ENCODE measurements around the gene ABCB7. TPM values are rescaled to one million over a fixed set of nuclear protein-coding genes. Genes with fewer than 3 reads are reported as not detected.

Gene ABCB7
- total RNA-seq, 4 donors from 2014 or later, result 47.1 to 91.2 (median 54.6) TPM

DNA sequence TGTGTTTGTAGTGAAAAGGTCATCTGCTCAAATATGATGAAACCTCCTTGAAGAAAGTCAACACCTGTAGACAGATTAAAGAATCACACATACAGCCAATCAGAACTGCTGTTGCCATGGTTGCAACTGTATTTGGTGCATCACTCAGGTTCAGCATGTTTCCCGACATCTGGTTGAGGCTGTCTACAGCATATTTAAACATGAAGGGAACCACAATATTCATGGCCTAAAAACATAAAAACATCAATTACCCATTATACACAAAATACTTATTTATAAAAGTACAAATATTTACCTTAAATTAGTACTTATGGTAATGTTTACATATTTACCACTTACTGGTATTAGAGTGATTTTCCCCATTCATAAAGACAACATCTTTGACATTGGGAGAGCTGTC, 79.7 kb downstream of the ABCB7 start:
- in situ Hi-C loops (cut with MboI; ENCODE audit: low sequenced_read_pairs in 4 of 4), result no loop called here
- no peak for DNase-seq

DNA sequence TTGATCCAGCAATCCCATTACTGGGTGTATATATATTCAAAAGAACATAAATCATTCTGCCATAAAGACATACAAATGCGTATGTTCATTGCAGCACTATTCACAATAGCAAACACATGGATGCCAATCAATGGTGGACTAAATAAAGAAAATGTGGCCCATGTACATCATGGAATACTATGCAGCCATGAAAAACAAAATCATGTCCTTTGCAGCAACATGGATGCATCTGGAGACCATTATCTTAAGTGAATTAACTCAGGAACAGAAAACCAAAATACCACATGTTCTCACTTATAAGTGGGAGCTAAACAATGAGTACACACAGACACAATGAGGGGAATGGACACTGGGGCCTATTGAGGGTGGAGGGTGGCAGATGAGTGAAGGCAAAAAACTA, 81.6 kb downstream of the ABCB7 start:
- no peak for TF ChIP-seq POLR2A (IDR thresholded peaks at IDR 0.05)
- TF ChIP-seq, protein P1, sequence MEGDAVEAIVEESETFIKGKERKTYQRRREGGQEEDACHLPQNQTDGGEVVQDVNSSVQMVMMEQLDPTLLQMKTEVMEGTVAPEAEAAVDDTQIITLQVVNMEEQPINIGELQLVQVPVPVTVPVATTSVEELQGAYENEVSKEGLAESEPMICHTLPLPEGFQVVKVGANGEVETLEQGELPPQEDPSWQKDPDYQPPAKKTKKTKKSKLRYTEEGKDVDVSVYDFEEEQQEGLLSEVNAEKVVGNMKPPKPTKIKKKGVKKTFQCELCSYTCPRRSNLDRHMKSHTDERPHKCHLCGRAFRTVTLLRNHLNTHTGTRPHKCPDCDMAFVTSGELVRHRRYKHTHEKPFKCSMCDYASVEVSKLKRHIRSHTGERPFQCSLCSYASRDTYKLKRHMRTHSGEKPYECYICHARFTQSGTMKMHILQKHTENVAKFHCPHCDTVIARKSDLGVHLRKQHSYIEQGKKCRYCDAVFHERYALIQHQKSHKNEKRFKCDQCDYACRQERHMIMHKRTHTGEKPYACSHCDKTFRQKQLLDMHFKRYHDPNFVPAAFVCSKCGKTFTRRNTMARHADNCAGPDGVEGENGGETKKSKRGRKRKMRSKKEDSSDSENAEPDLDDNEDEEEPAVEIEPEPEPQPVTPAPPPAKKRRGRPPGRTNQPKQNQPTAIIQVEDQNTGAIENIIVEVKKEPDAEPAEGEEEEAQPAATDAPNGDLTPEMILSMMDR (IDR thresholded peaks at IDR 0.05 in 4 of 5, conservative IDR thresholded peaks at IDR 0.05 in 1 of 5), result no peak
- DNase-seq (no peak), ATAC-seq (no peak)
- in situ Hi-C loops (cut with MboI; ENCODE audit: low sequenced_read_pairs in 4 of 4), result no loop called here
- Histone ChIP-seq H3K27me3 (no peaks in the 10 kb centered on the region), H3K4me3 (no peak overlapping the region), H3K9me3 (no peaks in the 10 kb centered on the region), H3K4me1 (no peaks in the 10 kb centered on the region), H3K27ac (no peak overlapping the region), H3K36me3 (peaks cover 0 to 7% of the 10 kb centered on the region in 2 donors)
- intact Hi-C loops (cut with DNase I; ENCODE audit: low total_unique reads), result no loop called here

More for the DNA sequence above, 79.7 kb downstream of the ABCB7 start:
- Histone ChIP-seq H3K36me3 (no peaks in the 10 kb centered on the region), H3K9me3 (no peaks in the 10 kb centered on the region), H3K27me3 (no peaks in the 10 kb centered on the region), H3K4me3 (no peak overlapping the region), H3K4me1 (no peaks in the 10 kb centered on the region), H3K27ac (no peak overlapping the region)
- no peak for TF ChIP-seq POLR2A (IDR thresholded peaks at IDR 0.05)
- TF ChIP-seq, protein P1 (IDR thresholded peaks at IDR 0.05 in 4 of 5, conservative IDR thresholded peaks at IDR 0.05 in 1 of 5), result no peak
- intact Hi-C loops (cut with DNase I; ENCODE audit: low total_unique reads), result no loop called here
- no peak for ATAC-seq

DNA sequence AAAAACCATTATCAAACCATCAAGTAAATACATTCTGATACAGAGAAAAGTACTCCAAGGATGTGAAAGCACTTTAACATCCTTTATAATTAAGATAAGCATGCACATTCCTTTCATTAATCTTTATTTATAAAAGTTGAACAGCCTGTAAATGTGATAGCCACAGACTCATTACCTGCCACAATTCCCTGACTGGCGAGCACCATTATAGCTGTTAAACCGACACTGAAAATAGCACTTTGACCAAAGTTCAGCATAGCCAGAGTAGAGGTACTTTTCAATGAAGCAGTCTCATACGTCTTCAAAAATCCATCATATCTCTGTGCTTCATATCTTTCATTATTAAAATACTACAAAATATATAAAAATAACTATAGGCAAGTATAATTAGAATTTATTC, 84.7 kb downstream of the ABCB7 start:
- intact Hi-C loops (cut with DNase I; ENCODE audit: low total_unique reads) (no loop called here), in situ Hi-C loops (cut with MboI; ENCODE audit: low sequenced_read_pairs in 4 of 4) (no loop called here)
- Histone ChIP-seq H3K9me3 (no peaks in the 10 kb centered on the region), H3K4me1 (no peaks in the 10 kb centered on the region), H3K27me3 (no peaks in the 10 kb centered on the region), H3K36me3 (peaks cover 0 to 7% of the 10 kb centered on the region in 2 donors), H3K4me3 (no peak overlapping the region), H3K27ac (no peak overlapping the region)
- TF ChIP-seq POLR2A (IDR thresholded peaks at IDR 0.05), result no peak
- TF ChIP-seq, protein P1 (IDR thresholded peaks at IDR 0.05 in 4 of 5, conservative IDR thresholded peaks at IDR 0.05 in 1 of 5), result no peak
- ATAC-seq, result no peak
- DNase-seq, result no peak

DNA sequence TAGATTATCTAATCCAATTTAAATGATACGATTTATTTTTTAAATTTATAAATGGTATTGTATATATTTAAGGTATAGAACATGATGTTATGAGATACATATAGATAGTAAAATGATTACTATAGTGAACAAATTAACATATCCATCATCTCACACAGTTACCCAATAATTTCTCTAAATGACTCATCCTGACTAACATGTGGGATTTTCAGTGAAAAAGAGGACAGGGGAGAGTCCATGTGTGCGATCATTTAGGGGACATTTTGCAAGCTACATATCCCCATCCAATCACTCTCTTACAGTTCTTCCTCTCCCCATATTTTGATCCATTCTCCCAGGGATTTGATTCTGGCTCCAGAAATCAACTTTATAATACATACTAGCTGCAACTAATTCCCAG, 88.2 kb downstream of the ABCB7 start:
- peaks cover 0 to 7% of the 10 kb centered on the region in 2 donors for H3K36me3 ChIP-seq
- no peaks in the 10 kb centered on the region for H3K27me3 ChIP-seq
- no peak overlapping the region for H3K4me3 ChIP-seq
- H3K9me3 ChIP-seq, result no peaks in the 10 kb centered on the region
- no peak for DNase-seq
- H3K4me1 ChIP-seq, result no peaks in the 10 kb centered on the region
- ATAC-seq, result no peak
- in situ Hi-C loops (cut with MboI; ENCODE audit: low sequenced_read_pairs in 4 of 4), result no loop called here
- no peak for TF ChIP-seq POLR2A (IDR thresholded peaks at IDR 0.05)
- TF ChIP-seq, protein P1 (IDR thresholded peaks at IDR 0.05 in 4 of 5, conservative IDR thresholded peaks at IDR 0.05 in 1 of 5), result no peak
- no peak overlapping the region for H3K27ac ChIP-seq
- intact Hi-C loops (cut with DNase I; ENCODE audit: low total_unique reads), result no loop called here

DNA sequence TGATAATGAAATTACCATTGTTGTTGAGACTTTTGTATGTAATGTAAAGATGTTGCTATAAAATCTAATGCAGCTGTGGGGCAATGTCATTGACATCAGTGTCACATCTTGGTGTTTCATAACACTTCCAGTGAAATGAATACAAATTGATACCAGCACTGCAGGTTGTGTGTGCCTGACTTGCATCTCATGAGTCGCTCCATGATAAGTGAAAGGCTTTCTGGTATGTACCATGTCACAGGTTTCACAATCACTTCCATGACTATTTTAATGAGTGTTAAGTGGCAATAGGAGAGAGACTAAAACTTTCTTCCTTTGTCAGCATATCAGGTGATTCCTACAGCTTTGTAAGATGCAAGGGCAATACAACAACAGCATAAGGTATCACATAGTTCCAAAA, 94.4 kb downstream of the ABCB7 start:
- no peak for ATAC-seq
- Histone ChIP-seq H3K36me3 (no peaks in the 10 kb centered on the region), H3K4me1 (no peaks in the 10 kb centered on the region), H3K27me3 (no peaks in the 10 kb centered on the region), H3K9me3 (no peaks in the 10 kb centered on the region), H3K27ac (no peak overlapping the region), H3K4me3 (no peak overlapping the region)
- no peak for DNase-seq
- intact Hi-C loops (cut with DNase I; ENCODE audit: low total_unique reads) (no loop called here), in situ Hi-C loops (cut with MboI; ENCODE audit: low sequenced_read_pairs in 4 of 4) (no loop called here)
- no peak for TF ChIP-seq POLR2A (IDR thresholded peaks at IDR 0.05)
